ENCODE data around the gene GALNT14. TPM values are rescaled to one million over a fixed set of nuclear protein-coding genes. Genes with fewer than 3 reads are reported as not detected.

GALNT14 gene
- total and polyA plus RNA-seq, 10 of the 15 experiments (the other 5 are each of a cell fraction or from before 2014, with no cell fraction given) = 3.7 to 17.8 (median 6.0) TPM

DNA sequence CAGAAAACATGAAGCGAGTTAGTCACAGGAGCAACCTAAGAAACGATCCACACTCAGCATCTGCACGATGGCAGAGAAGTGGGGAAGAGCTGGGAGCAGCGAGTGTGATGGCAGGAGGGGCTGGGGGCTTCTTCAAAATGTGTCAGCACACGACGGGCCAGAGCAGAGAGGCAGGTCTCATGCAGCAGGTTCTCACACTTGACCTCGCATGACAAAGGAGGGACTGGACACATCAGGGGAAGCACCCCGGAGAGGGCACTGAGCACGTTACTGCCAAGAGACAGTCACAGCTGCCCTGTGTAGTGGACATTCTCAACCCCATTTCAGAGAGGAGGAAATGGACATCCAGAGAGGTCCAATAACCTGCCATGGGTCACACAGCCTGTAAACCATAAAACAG, 226.9 kb downstream of the GALNT14 start:
- FAIRE-seq = no peak

DNA sequence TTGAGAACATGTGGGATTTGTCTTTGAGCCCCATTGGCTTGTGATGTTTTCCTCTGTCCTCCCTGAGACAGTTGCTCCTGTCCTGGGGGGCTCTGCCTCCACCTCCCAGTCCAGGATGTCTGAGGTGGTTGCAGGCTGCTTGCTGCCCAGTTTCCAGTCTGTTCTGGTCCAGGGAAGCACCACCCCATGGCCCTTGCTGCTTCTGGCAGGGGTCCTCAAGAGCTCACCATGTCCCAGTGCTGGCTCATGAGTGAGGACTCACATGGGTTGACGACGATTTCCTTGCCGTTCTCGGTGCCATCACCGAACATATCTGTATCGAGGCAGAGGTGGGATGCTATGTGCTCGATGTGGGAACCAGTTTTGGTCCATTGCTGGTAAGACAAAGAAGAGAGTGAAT, 227.6 kb downstream of the GALNT14 start:
- DNase-seq (ENCODE audit: low read depth, low spot score) = no peak
- H3K9me3 ChIP-seq (replicated peaks; ENCODE audit: control insufficient read depth, insufficient read depth, low read length) = no peaks in the 10 kb centered on the region
- H3K36me3 ChIP-seq (ENCODE audit: control insufficient read depth in 2 of 2, insufficient read depth in 2 of 2, low read length in 1 of 2) = no peaks in the 10 kb centered on the region
- FAIRE-seq = no peak
- no peaks in the 10 kb centered on the region for H3K4me1 ChIP-seq (ENCODE audit: control insufficient read depth, insufficient read depth, low read length)
- SMC1A ChIA-PET (ENCODE audit: uncharacterized antibody, unreplicated experiment) = no interaction called here
- H3K27ac ChIP-seq (ENCODE audit: control insufficient read depth, insufficient read depth) = no peak overlapping the region
- H3K4me3 ChIP-seq = no peak overlapping the region
- POLR2A ChIA-PET = no interaction called here
- no peaks in the 10 kb centered on the region for H3K79me2 ChIP-seq (ENCODE audit: control insufficient read depth, insufficient read depth, low read length)
- H4K20me1 ChIP-seq (ENCODE audit: control insufficient read depth, insufficient read depth) = no peaks in the 10 kb centered on the region
- no peaks in the 10 kb centered on the region for H3K27me3 ChIP-seq (replicated peaks in 1 of 2; ENCODE audit: control insufficient read depth in 2 of 2, insufficient read depth in 2 of 2, low read length in 1 of 2)
- BruUV-seq (replicated peaks) = no TSS peak
- H3K4me2 ChIP-seq (ENCODE audit: control insufficient read depth, insufficient read depth) = no peak overlapping the region
- ATAC-seq = no peak
- RAD21 ChIA-PET (ENCODE audit: unreplicated experiment) = no interaction called here
- in situ Hi-C loops (cut with MboI) = no loop called here
- CTCF ChIA-PET = no interaction called here
- 28% methylated on average over 7 of the region's 7 CpGs for WGBS (ENCODE audit: insufficient coverage, insufficient replicate concordance, low lambda C conversion rate, missing lambda C conversion rate)
- H3K9ac ChIP-seq (ENCODE audit: control insufficient read depth, insufficient read depth, low read length) = no peak overlapping the region
- intact Hi-C loops (cut with micrococcal nuclease; ENCODE audit: unreplicated experiment) = no loop called here
- no peak overlapping the region for H2AFZ ChIP-seq (ENCODE audit: control insufficient read depth, low read depth, low read length)
- TF ChIP-seq NR2C2 (IDR thresholded peaks at IDR 0.05; ENCODE audit: borderline replicate concordance, control insufficient read depth, insufficient read length, low read depth) = no peak
- TF ChIP-seq, protein P1, sequence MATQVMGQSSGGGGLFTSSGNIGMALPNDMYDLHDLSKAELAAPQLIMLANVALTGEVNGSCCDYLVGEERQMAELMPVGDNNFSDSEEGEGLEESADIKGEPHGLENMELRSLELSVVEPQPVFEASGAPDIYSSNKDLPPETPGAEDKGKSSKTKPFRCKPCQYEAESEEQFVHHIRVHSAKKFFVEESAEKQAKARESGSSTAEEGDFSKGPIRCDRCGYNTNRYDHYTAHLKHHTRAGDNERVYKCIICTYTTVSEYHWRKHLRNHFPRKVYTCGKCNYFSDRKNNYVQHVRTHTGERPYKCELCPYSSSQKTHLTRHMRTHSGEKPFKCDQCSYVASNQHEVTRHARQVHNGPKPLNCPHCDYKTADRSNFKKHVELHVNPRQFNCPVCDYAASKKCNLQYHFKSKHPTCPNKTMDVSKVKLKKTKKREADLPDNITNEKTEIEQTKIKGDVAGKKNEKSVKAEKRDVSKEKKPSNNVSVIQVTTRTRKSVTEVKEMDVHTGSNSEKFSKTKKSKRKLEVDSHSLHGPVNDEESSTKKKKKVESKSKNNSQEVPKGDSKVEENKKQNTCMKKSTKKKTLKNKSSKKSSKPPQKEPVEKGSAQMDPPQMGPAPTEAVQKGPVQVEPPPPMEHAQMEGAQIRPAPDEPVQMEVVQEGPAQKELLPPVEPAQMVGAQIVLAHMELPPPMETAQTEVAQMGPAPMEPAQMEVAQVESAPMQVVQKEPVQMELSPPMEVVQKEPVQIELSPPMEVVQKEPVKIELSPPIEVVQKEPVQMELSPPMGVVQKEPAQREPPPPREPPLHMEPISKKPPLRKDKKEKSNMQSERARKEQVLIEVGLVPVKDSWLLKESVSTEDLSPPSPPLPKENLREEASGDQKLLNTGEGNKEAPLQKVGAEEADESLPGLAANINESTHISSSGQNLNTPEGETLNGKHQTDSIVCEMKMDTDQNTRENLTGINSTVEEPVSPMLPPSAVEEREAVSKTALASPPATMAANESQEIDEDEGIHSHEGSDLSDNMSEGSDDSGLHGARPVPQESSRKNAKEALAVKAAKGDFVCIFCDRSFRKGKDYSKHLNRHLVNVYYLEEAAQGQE (IDR thresholded peaks at IDR 0.05; ENCODE audit: low read depth, low read length) = no peak
- TF ChIP-seq ZNF217 (IDR thresholded peaks at IDR 0.05) = no peak
- no peak for TF ChIP-seq BCL11A (IDR thresholded peaks at IDR 0.05; ENCODE audit: low read depth, low read length)
- TF ChIP-seq, protein P2, sequence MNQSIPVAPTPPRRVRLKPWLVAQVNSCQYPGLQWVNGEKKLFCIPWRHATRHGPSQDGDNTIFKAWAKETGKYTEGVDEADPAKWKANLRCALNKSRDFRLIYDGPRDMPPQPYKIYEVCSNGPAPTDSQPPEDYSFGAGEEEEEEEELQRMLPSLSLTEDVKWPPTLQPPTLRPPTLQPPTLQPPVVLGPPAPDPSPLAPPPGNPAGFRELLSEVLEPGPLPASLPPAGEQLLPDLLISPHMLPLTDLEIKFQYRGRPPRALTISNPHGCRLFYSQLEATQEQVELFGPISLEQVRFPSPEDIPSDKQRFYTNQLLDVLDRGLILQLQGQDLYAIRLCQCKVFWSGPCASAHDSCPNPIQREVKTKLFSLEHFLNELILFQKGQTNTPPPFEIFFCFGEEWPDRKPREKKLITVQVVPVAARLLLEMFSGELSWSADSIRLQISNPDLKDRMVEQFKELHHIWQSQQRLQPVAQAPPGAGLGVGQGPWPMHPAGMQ (IDR thresholded peaks at IDR 0.05; ENCODE audit: borderline replicate concordance) = no peak
- TF ChIP-seq, protein P3, sequence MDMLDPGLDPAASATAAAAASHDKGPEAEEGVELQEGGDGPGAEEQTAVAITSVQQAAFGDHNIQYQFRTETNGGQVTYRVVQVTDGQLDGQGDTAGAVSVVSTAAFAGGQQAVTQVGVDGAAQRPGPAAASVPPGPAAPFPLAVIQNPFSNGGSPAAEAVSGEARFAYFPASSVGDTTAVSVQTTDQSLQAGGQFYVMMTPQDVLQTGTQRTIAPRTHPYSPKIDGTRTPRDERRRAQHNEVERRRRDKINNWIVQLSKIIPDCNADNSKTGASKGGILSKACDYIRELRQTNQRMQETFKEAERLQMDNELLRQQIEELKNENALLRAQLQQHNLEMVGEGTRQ (IDR thresholded peaks at IDR 0.05; ENCODE audit: borderline replicate concordance, low read depth, low read length) = no peak
- TF ChIP-seq KAT2A (conservative IDR thresholded peaks at IDR 0.05; ENCODE audit: control insufficient read depth, low read depth, low read length) = no peak
- TF ChIP-seq HDAC6 (IDR thresholded peaks at IDR 0.05; ENCODE audit: unreplicated experiment) = no peak
- no peak for TF ChIP-seq NFYA (IDR thresholded peaks at IDR 0.05; ENCODE audit: borderline replicate concordance, low read depth, low read length)

More for the DNA sequence above, 226.9 kb downstream of the GALNT14 start:
- RAD21 ChIA-PET (ENCODE audit: unreplicated experiment) = no interaction called here
- 34% methylated on average over 9 of the region's 9 CpGs for WGBS (ENCODE audit: insufficient coverage, insufficient replicate concordance, low lambda C conversion rate, missing lambda C conversion rate)
- Histone ChIP-seq H3K27me3 (replicated peaks in 1 of 2; ENCODE audit: control insufficient read depth in 2 of 2, insufficient read depth in 2 of 2, low read length in 1 of 2) (no peaks in the 10 kb centered on the region), H3K9ac (ENCODE audit: control insufficient read depth, insufficient read depth, low read length) (no peak overlapping the region), H3K9me3 (replicated peaks; ENCODE audit: control insufficient read depth, insufficient read depth, low read length) (no peaks in the 10 kb centered on the region), H3K36me3 (ENCODE audit: control insufficient read depth in 2 of 2, insufficient read depth in 2 of 2, low read length in 1 of 2) (no peaks in the 10 kb centered on the region), H3K4me3 (no peak overlapping the region), H2AFZ (ENCODE audit: control insufficient read depth, low read depth, low read length) (no peak overlapping the region), H3K79me2 (ENCODE audit: control insufficient read depth, insufficient read depth, low read length) (no peaks in the 10 kb centered on the region), H4K20me1 (ENCODE audit: control insufficient read depth, insufficient read depth) (no peaks in the 10 kb centered on the region), H3K4me2 (ENCODE audit: control insufficient read depth, insufficient read depth) (no peak overlapping the region), H3K4me1 (ENCODE audit: control insufficient read depth, insufficient read depth, low read length) (no peaks in the 10 kb centered on the region), H3K27ac (ENCODE audit: control insufficient read depth, insufficient read depth) (no peak overlapping the region)
- DNase-seq (ENCODE audit: low read depth, low spot score) = no peak
- no peak for ATAC-seq
- no TSS peak for BruUV-seq (replicated peaks)
- intact Hi-C loops (cut with micrococcal nuclease; ENCODE audit: unreplicated experiment) = no loop called here
- SMC1A ChIA-PET (ENCODE audit: uncharacterized antibody, unreplicated experiment) = no interaction called here
- POLR2A ChIA-PET = no interaction called here
- TF ChIP-seq, protein P4, sequence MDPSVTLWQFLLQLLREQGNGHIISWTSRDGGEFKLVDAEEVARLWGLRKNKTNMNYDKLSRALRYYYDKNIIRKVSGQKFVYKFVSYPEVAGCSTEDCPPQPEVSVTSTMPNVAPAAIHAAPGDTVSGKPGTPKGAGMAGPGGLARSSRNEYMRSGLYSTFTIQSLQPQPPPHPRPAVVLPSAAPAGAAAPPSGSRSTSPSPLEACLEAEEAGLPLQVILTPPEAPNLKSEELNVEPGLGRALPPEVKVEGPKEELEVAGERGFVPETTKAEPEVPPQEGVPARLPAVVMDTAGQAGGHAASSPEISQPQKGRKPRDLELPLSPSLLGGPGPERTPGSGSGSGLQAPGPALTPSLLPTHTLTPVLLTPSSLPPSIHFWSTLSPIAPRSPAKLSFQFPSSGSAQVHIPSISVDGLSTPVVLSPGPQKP (IDR thresholded peaks at IDR 0.05; ENCODE audit: low read depth, low read length) = no peak
- no peak for TF ChIP-seq YBX1 (IDR thresholded peaks at IDR 0.05)
- no peak for TF ChIP-seq SMARCA5 (IDR thresholded peaks at IDR 0.05)
- no peak for TF ChIP-seq NFYA (IDR thresholded peaks at IDR 0.05; ENCODE audit: borderline replicate concordance, low read depth, low read length)
- CTCF ChIA-PET = no interaction called here
- in situ Hi-C loops (cut with MboI) = no loop called here
